GM23338 (cell line): ENCODE results near the gene HGF. TPM values are rescaled to one million over a fixed set of nuclear protein-coding genes. Genes with fewer than 3 reads are reported as not detected.

Experiments used
- CREB1 ChIP-seq: fragments of 250-450 bp; sonication (Bioruptor Pico); IDR thresholded peaks from 2 replicates; pipeline ENCODE4 v1.5.0; 2020; ENCODE audit warnings: low read depth, mild to moderate bottlenecking, moderate library complexity
- ETS1 ChIP-seq: IDR thresholded peaks from 2 replicates; pipeline ENCODE4 v1.6.1; 2016; ENCODE audit warnings: antibody characterized with exemption
- EZH2 ChIP-seq: fragments of 200-600 bp; sonication (generic); IDR thresholded peaks from one replicate; pipeline ENCODE4 v1.8.0; 2017; ENCODE audit warnings: antibody characterized with exemption, mild to moderate bottlenecking, low read depth; ENCODE audit not compliant: unreplicated experiment
- EZH2phosphoT487 ChIP-seq: fragments of 200-600 bp; sonication (generic); IDR thresholded peaks from one replicate; pipeline ENCODE4 v1.8.1; 2018; ENCODE audit warnings: antibody characterized with exemption; ENCODE audit not compliant: unreplicated experiment
- JUNB ChIP-seq: IDR thresholded peaks from one replicate; pipeline ENCODE4 v1.6.1; 2016; ENCODE audit warnings: antibody characterized with exemption; ENCODE audit not compliant: unreplicated experiment
- NANOG ChIP-seq: IDR thresholded peaks from 2 replicates; pipeline ENCODE4 v1.6.1; 2016; ENCODE audit warnings: antibody characterized with exemption, borderline replicate concordance
- POLR2AphosphoS5 ChIP-seq: IDR thresholded peaks from 2 replicates; pipeline ENCODE4 v1.6.1; 2016; ENCODE audit warnings: antibody characterized with exemption, low read depth
- REST ChIP-seq: IDR thresholded peaks from one replicate; pipeline ENCODE4 v1.6.1; 2018; ENCODE audit warnings: antibody characterized with exemption; ENCODE audit not compliant: unreplicated experiment
- STAT1 ChIP-seq: IDR thresholded peaks from one replicate; pipeline ENCODE4 v1.6.1; 2016; ENCODE audit warnings: antibody characterized with exemption; ENCODE audit not compliant: unreplicated experiment
- ZNF114 ChIP-seq: fragments of 250-450 bp; sonication (Bioruptor Pico); IDR thresholded peaks from 2 replicates; pipeline ENCODE4 v1.5.0; 2020; ENCODE audit warnings: mild to moderate bottlenecking, moderate library complexity
- ZNF331 ChIP-seq: fragments of 250-450 bp; sonication (Bioruptor Pico); IDR thresholded peaks from 2 replicates; pipeline ENCODE4 v1.5.0; 2020; ENCODE audit warnings: low read depth, mild to moderate bottlenecking, moderate library complexity
- polyA plus RNA-seq: library from polyadenylated mRNA; unstranded; fragments of >200 nt; fragmentation: Nextera tagmentation; extraction: Ambion mirVana; gene quantifications from 2 replicates; pipeline ENCODE4 v1.2.1, GENCODE V29; 2016
- total RNA-seq: library from RNA; depleted of rRNA; stranded (reverse); fragments of >200 nt; shearing (Covaris generic); gene quantifications from 2 replicates; pipeline ENCODE4 v1.2.3, GENCODE V29; 2014
- TF ChIP-seq, protein P1 (sequence below), 2 experiments: fragments of 200-600 bp in 1 of 2; sonication (generic) in 1 of 2; conservative IDR thresholded peaks; 2 replicates each; pipeline versions ENCODE4 v1.5.1 to v1.6.1; 2016 to 2017; ENCODE audit warnings: antibody characterized with exemption in 2 of 2, low read depth in 2 of 2, mild to moderate bottlenecking in 2 of 2, moderate library complexity in 1 of 2

HGF gene
- total and polyA plus RNA-seq, 2 experiments from 2014 or later, result 0.24 to 1.1 TPM

GRCh38 chr7:81692146-81692905, 77.5 kb downstream of the HGF start (continued):
- TF ChIP-seq, protein P1, sequence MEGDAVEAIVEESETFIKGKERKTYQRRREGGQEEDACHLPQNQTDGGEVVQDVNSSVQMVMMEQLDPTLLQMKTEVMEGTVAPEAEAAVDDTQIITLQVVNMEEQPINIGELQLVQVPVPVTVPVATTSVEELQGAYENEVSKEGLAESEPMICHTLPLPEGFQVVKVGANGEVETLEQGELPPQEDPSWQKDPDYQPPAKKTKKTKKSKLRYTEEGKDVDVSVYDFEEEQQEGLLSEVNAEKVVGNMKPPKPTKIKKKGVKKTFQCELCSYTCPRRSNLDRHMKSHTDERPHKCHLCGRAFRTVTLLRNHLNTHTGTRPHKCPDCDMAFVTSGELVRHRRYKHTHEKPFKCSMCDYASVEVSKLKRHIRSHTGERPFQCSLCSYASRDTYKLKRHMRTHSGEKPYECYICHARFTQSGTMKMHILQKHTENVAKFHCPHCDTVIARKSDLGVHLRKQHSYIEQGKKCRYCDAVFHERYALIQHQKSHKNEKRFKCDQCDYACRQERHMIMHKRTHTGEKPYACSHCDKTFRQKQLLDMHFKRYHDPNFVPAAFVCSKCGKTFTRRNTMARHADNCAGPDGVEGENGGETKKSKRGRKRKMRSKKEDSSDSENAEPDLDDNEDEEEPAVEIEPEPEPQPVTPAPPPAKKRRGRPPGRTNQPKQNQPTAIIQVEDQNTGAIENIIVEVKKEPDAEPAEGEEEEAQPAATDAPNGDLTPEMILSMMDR (conservative IDR thresholded peaks at IDR 0.05; ENCODE audit: low read depth in 2 of 2), result no peak
- TF ChIP-seq EZH2 (no peak), NANOG (no peak), POLR2AphosphoS5 (no peak), ZNF331 (CRISPR knock-in tag) (no peak), REST (no peak), ETS1 (no peak), EZH2phosphoT487 (no peak), JUNB (no peak), CREB1 (no peak), STAT1 (no peak), ZNF114 (CRISPR knock-in tag) (no peak)
